Medulla oblongata (tissue), 1 donor: ENCODE data around the gene DPP4.

Source experiments
- DNase-seq: peaks from one replicate; pipeline ENCODE4 v3.0.0-alpha.2; 2015; ENCODE audit errors: extremely low spot score

DPP4 gene

DNA sequence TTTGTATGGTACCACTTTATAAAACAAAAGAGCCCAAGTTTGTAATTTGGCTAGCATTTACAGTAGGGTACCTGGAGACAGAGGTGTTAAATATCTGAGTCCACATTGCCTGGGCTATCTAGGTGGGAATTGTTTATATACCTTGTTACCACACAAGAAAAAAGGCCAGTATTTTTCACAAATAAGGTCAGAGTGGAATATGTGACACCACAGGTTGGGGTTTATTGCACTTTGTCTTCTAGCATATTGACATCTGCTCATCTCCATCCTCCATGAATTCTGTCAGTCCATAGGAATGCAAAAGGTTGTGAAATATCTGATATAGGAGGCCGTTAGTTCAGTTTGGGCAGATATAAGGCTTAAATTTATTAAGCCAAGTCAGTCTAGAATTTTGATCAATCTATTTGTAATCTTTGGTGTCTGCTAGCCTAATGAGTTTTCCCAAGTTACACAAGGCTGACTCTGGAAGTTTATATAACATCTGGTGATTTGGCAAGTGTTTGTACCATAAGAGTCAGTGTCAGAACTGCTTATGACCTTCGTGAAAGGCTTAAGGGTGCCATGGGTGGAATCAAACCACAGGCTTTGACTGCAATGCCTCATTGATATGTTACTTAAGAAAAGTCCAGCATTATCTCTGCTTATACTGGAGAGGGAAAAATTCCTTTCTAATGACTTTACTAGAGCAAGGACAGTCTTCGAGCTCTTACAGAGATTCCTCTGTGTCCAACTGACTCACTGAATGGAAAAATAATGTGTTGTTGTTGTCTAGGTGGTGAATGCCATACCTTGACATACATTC is 11.3 kb upstream of the DPP4 start:
- DNase-seq, result no peak

- no peak for DNase-seq
Observed at GRCh38 chr2:162084536-162084935, 10.5 kb upstream of the DPP4 start.

- DNase-seq, result no peak
Observed at GRCh38 chr2:162082681-162083080, 8.7 kb upstream of the DPP4 start.

- DNase-seq, result no peak
Observed at GRCh38 chr2:162082036-162082435, 8.0 kb upstream of the DPP4 start.

- no peak for DNase-seq
Observed at GRCh38 chr2:162079514-162079913, 5.5 kb upstream of the DPP4 start.

- no peak for DNase-seq
Observed at GRCh38 chr2:162075689-162076132, 1.7 kb upstream of the DPP4 start.

DNA sequence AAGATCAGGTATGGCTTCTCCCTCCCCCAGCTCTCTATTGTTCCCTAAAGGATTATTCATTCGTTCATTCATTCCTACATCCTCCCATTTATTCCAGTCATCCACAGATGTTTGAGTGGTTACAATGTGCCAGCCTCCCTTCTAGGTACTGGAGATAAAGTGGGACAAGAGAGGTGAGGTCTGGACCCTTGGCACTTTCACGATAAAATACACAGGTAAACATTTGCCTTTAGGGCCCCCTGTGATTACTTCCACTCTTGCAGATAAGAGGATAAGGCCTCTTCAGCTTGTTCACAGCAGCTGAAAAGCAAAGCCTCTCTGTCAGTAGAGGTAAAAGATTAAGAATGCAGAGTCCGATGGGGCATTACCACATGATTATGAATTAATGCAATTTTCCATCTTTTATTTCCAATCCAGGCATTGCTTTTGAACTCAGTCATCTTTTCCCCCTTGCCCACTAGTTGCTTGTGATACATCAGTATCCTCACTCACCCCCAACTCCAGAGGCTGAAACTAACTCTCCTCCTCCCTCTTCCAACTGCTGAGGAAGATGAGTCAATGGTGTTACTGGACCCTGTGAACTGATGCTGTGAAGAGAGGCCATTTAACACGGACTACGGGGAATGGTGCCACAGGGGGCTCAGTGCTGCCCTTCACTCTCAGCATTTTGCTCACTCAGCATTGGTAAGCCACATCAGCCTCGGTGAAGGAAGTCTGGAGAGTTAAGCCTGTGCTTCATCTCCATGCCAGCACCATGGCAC is 1.1 kb upstream of the DPP4 start:
- no peak for DNase-seq

GRCh38 chr2:162074632-162074895 is 549 bp upstream of the DPP4 start:
- no peak for DNase-seq

DNA sequence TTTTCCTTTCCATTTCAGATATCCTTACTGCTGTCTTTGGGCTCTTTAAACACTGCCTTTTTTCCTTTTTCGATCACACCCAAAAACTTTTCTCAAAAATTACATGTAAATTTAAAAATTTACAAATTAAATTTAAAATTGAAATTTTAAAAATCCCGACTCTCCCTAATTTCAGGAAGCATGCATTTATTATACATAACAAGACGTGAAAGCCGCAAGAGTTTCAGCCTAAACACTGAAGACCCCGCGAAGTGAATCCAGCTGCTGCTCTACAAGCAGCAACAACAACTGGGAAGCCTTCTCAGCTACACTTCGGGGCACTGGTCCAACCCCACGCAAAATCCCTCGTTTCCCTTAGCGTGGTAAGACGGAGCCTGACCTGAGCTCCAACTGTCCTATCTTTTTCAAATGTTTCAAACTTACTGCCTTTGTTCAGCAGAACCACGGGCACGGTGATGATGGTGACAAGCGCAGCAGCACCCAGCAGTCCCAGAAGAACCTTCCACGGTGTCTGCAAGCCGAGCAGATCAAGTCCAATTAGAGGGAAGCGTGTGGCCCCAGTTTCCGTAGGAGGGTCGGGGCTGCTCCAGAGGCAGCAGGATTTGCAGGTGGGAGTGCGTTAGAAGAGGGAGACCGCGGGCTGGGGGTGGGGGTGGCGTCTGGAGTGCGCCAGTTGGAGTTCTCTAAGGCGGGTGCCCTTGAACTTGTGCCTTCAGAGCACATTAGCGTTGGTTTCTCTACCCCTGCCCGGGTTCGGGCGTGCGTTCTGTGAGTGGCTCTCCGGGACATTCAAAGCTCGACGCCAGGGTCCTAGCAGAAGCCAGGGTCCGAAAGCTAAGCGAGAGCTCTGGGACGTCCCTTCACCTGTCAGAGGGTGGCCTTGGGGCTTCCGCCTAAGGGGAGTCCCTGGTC is 783 bp downstream of the DPP4 start:
- no peak for DNase-seq

GRCh38 chr2:162072181-162072702 is 1.8 kb downstream of the DPP4 start:
- no peak for DNase-seq

- DNase-seq, result no peak
Observed at GRCh38 chr2:162071001-162071400, 3.0 kb downstream of the DPP4 start.

DNA sequence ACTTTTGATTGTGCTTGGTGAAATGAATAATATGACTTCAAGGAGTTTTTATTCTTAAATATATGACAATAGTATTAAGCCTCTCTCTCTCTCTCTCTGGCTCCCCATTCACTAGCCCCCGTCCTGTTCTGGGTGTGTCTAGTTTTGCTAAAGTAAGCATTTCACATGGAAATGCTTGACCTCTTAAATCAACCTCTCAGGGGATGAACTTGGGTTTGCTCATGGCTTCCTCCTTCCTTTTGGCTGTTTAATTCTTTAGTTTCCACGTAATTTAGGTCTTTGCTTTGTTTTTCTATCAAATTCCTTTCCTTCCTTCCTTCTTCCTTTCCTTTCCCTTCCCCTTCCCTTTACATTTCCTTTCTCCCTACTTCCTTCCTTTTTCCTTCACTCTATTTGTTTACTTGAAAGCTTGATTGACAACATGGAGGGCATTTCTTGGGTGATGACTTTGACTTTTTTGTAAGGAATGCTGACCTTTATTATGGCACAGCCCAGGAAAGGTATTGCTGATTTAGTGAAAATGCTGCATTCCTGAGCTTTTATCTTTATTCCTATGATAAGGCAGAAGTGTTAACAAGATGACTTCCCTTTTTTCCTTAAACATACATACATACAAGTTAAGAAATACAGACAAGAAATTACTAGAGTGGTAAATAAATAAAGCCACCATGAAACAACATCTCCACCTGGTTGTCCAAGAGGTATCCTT is 3.6 kb downstream of the DPP4 start:
- DNase-seq, result no peak

GRCh38 chr2:162069267-162069903 is 4.6 kb downstream of the DPP4 start:
- no peak for DNase-seq

DNA sequence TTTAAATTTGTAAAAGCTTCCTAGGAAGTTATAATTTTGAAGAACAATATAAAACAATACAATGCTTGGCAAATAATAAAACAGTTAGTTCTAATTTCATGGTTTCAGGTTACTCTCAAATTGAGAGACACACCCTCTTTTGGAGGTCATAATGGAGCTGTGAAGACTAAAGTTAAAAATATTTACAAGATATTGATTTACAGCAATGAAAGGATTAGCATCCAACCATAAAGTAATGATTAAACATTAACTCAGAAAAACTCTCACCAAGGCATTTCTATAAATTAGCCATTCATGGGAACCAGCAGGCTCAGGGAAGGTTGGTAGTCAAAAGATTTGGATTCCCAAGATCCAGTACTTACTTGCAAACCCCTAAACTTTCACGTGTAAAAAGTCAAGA is 6.4 kb downstream of the DPP4 start:
- DNase-seq, result no peak

DNA sequence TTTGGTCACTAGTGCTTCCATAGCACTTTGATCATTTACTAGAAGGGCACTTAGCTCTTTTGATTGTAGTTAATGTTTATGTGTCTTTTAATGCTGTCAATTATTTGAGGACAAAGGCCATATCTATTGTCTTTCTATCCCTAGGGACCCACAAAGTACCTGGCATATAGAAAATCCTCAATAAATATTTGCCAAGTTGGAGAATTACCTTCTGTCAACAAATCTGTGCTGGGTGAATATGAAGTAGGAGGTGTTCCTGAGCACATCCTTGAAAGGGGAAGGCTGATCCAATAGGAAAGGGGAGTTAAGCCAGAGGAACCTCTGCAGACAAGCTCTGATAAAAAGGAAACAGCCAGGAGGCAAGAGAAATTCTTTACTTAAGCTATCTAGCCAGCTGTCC is 8.2 kb downstream of the DPP4 start:
- no peak for DNase-seq

DNA sequence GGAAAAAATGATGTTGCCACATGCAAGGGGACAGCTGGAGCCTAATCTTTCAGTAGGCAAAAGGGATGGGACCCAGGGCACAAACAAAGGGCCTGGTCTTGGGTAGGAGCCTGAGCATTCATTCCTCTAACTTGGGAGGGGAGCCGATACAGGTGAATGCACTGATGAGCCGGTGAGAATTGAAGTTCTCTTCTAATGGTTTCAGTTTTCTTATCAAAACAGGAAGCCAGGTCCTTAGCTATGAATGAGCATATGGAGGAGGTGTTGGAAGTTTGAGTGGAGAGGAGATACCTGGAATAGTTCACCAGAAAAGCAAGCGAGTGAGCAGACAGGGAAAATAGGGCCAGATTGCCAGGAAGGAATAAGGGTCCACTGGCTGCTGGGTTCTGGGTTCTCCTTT is 10.1 kb downstream of the DPP4 start:
- no peak for DNase-seq

DNA sequence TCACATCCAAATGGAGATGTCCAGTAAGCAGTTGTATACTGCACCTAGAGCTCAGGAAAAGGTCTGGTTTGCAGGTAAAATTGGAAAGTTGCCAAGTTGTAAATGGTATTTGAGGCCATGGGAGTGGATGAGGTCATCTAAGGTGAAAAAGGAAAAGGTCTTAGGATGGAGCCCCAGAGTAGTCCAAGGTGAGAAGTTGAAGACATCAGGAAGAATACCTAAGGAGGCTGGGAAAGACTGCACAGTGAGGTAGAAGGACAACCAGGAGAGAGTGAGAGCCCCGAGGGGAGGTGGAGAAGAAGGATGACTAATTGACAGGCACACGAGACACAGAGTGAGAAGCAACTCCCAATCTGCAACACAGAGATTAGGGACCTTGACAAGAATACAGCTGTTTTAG is 10.7 kb downstream of the DPP4 start:
- no peak for DNase-seq

DNA sequence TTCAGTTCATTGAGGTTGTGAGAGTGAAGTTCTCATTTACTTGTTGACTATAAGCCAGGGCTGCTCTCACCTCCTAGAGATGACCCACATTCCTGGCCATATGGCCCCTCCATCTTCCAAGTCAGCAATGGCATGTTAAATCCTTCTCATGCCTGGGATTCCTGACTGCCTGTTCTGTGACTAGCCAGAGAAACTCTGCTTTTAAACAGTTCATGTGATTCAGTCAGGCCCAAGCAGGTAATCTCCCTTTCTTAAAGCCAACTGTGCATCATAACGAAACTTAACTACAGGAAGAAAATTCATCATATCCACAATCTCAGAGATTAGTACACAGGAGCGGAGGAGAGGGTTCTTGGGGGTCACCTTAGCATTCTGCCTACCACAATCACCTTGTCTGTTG is 11.5 kb downstream of the DPP4 start:
- DNase-seq, result no peak

- DNase-seq, result no peak
Observed at GRCh38 chr2:162061021-162061420, 13.0 kb downstream of the DPP4 start.

DNA sequence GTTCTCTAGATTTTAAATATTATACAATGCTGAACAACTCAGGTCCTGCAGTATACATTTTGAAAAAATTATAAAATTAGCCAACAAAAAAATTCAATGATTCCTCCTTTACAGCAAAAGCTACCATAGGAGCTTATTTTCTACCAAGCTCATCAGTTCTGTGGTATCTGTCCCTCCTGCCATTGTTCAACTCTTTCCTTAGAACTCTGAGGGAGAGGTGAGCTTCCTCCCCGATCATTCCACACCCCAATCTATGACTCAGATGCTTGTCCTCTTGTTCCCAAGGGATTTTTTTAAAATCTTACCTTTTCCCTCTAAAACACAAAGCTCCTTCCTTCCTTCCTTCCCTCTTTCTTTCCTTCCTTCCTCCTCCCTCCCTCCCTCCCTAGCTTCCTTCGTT is 13.5 kb downstream of the DPP4 start:
- DNase-seq, result no peak
